Measurements from ENCODE around the gene CYP4F8. TPM values are rescaled to one million over a fixed set of nuclear protein-coding genes. Genes with fewer than 3 reads are reported as not detected.

CYP4F8 gene
- not detected in 2 replicates for total RNA-seq

GRCh38 chr19:15614507-15615379 lies at the start of gene CYP4F8:
Gene CYP4F8 (plus strand): TSS chr19:15615218. CDS start chr19:15615617, 399 bp downstream.

GRCh38 chr19:15640294-15640903 lies 25.4 kb downstream of the CYP4F8 start, which contains the start of gene CYP4F3:
Gene CYP4F3 (plus strand): TSS chr19:15640897. CDS start chr19:15641416, 519 bp downstream.

GRCh38 chr19:15672580-15673175 lies 57.7 kb downstream of the CYP4F8 start, which contains the start of gene CYP4F12:
Gene CYP4F12 (plus strand): TSS chr19:15673087. CDS start chr19:15673530, 443 bp downstream.

Small RNA genes lying within 50 kb of the gene (small RNA-seq; reads per million reads assigned to genes)
- gene AD000091.1, result not detected

Other genes starting within 250 kb of the CYP4F8 start
- gene AKAP8, start 235.4 kb upstream of the CYP4F8 start, total RNA-seq, result 18.0 and 21.4 TPM in 2 replicates
- gene AKAP8L, start 196.2 kb upstream of the CYP4F8 start, total RNA-seq, result 64.2 and 75.5 TPM in 2 replicates
- gene WIZ, start 165.3 kb upstream of the CYP4F8 start, total RNA-seq, result 15.4 and 17.7 TPM in 2 replicates
- 0.16 TPM in 1 of 2 replicates, not detected in the other for gene RASAL3, start 150.7 kb upstream of the CYP4F8 start, total RNA-seq
- gene PGLYRP2, start 135.7 kb upstream of the CYP4F8 start, total RNA-seq, result not detected in 2 replicates
- gene CYP4F22, start 106.7 kb upstream of the CYP4F8 start, total RNA-seq, result not detected in 2 replicates
- not detected in 2 replicates for gene CYP4F3, start 25.7 kb downstream of the CYP4F8 start, total RNA-seq
- not detected in 2 replicates for gene CYP4F12, start 57.9 kb downstream of the CYP4F8 start, total RNA-seq
- gene OR10H2, start 112.8 kb downstream of the CYP4F8 start, total RNA-seq, result not detected in 2 replicates
- not detected in 2 replicates for gene OR10H3, start 122.8 kb downstream of the CYP4F8 start, total RNA-seq
- not detected in 2 replicates for gene OR10H5, start 172.4 kb downstream of the CYP4F8 start, total RNA-seq
- not detected in 2 replicates for gene OR10H1, start 200.4 kb downstream of the CYP4F8 start, total RNA-seq